ENCODE data around the gene RPTOR.

The RPTOR gene

GRCh38 chr17:80882323-80882722, 337.7 kb downstream of the RPTOR start (continued):
- TF ChIP-seq ZNF518A (tag by site-specific recombination; conservative IDR thresholded peaks at IDR 0.05; ENCODE audit: low read depth) (no peak), ZNF341 (tag by site-specific recombination; IDR thresholded peaks at IDR 0.05; ENCODE audit: low read depth) (no peak), ZNF292 (tag by site-specific recombination; IDR thresholded peaks at IDR 0.05; ENCODE audit: borderline replicate concordance, low read depth) (no peak), ZBTB21 (tag by site-specific recombination; IDR thresholded peaks at IDR 0.05) (no peak), EGR2 (tag by site-specific recombination; IDR thresholded peaks at IDR 0.05; ENCODE audit: low read depth) (no peak), ZNF354C (tag by site-specific recombination; IDR thresholded peaks at IDR 0.05; ENCODE audit: borderline replicate concordance, low read depth) (no peak), ZFP41 (tag by site-specific recombination; IDR thresholded peaks at IDR 0.05; ENCODE audit: borderline replicate concordance) (no peak)

GRCh38 chr17:80882926-80883685, 338.5 kb downstream of the RPTOR start:
- H3K27ac ChIP-seq (ENCODE audit: extremely low read depth, low read depth, low read length) = no peak overlapping the region
- peaks cover 4 to 59% of the 10 kb centered on the region in 2 experiments; a peak in 2 of 3 replicates for H3K36me3 ChIP-seq (ENCODE audit: control insufficient read depth in 2 of 2, insufficient read depth in 1 of 2, low read length in 2 of 2)
- no peak overlapping the region for H3K4me3 ChIP-seq (ENCODE audit: low read depth, low read length)
- ChIA-PET CTCF (interaction anchor here (1.2 kb wide), 1 partner anchor 92 kb away, joined by 3 read pairs; no protein-coding TSS in a partner anchor), POLR2A (no interaction called here)
- H3K9me3 ChIP-seq (ENCODE audit: control insufficient read depth, insufficient read depth, low read depth, low read length) = no peaks in the 10 kb centered on the region
- no peaks in the 10 kb centered on the region for H3K4me1 ChIP-seq (ENCODE audit: control insufficient read depth, insufficient read depth, low read length)
- TF ChIP-seq ZNF660 (tag by site-specific recombination; IDR thresholded peaks at IDR 0.05) (no peak), ZNF324 (tag by site-specific recombination; IDR thresholded peaks at IDR 0.05) (no peak), SP2 (tag by site-specific recombination; IDR thresholded peaks at IDR 0.05) (no peak), ZNF529 (tag by site-specific recombination; IDR thresholded peaks at IDR 0.05; ENCODE audit: insufficient replicate concordance) (no peak), ZNF184 (tag by site-specific recombination; IDR thresholded peaks at IDR 0.05) (no peak), HIC1 (tag by site-specific recombination; IDR thresholded peaks at IDR 0.05) (no peak), ZNF670 (tag by site-specific recombination; IDR thresholded peaks at IDR 0.05; ENCODE audit: low read depth) (no peak), ZBTB26 (tag by site-specific recombination; optimal IDR thresholded peaks at IDR 0.05) (no peak), ZNF792 (tag by site-specific recombination; IDR thresholded peaks at IDR 0.05) (no peak), BCL11B (tag by site-specific recombination; IDR thresholded peaks at IDR 0.05; ENCODE audit: low read depth) (no peak), ZNF645 (tag by site-specific recombination; IDR thresholded peaks at IDR 0.05) (no peak), ZFHX2 (tag by site-specific recombination; conservative IDR thresholded peaks at IDR 0.05) (no peak), MEIS1 (CRISPR knock-in tag; IDR thresholded peaks at IDR 0.05; ENCODE audit: borderline replicate concordance) (no peak), ZBTB44 (tag by site-specific recombination; IDR thresholded peaks at IDR 0.05) (no peak), ZNF548 (tag by site-specific recombination; IDR thresholded peaks at IDR 0.05) (no peak), ZNF140 (tag by site-specific recombination; IDR thresholded peaks at IDR 0.05) (no peak), ZNF16 (tag by site-specific recombination; IDR thresholded peaks at IDR 0.05; ENCODE audit: low read depth) (no peak), TCF7L2 (IDR thresholded peaks at IDR 0.05; ENCODE audit: borderline replicate concordance, low read depth, low read length) (no peak)
